AG04449 (cell line): ENCODE results near the gene ARID3A.

Source experiments
- CTCF ChIA-PET: fragments of 350-600 bp; formaldehyde crosslinking; extraction: SDS; loops from one replicate; lab custom pipeline; 2021; ENCODE audit warnings: antibody characterized with exemption; lab: Yijun Ruan, JAX
- POLR2A ChIA-PET: fragments of 400-600, 350-600 bp; formaldehyde crosslinking; extraction: SDS; loops from one replicate; lab custom pipeline; 2020; ENCODE audit warnings: antibody characterized with exemption, inconsistent platforms; lab: Yijun Ruan, JAX
- DNase-seq: peaks from one replicate; pipeline ENCODE4 v3.0.0-alpha.2; 2010; ENCODE audit warnings: low read depth, low spot score
- H3K4me3 ChIP-seq: 2 replicates; pipeline ENCODE4 v1.5.1; 2011; ENCODE audit warnings: low read depth, mild to moderate bottlenecking, control low read depth, low read length
- CTCF ChIP-seq: IDR thresholded peaks from one replicate; pipeline ENCODE4 v1.5.1; 2011; ENCODE audit warnings: mild to moderate bottlenecking, moderate library complexity, low read length, control low read depth, inconsistent platforms; ENCODE audit not compliant: insufficient read depth; ENCODE audit errors: missing control alignments

The ARID3A gene

GRCh38 chr19:966485-967088 lies 40.8 kb downstream of the ARID3A start:
- POLR2A ChIA-PET: no interaction called here
- no peak overlapping the region for H3K4me3 ChIP-seq
- no peak for DNase-seq
- CTCF ChIA-PET: interaction anchor here (7.1 kb wide), 1 partner anchor 16 kb away, joined by 37 read pairs; the partner anchor contains the start of gene WDR18
- TF ChIP-seq CTCF: no peak

- H3K4me3 ChIP-seq: no peak overlapping the region
- peak; percentile 55 for TF ChIP-seq CTCF
- ChIA-PET CTCF (interaction anchor here (0.7 to 4.9 kb wide), 11 partner anchors 9 to 221 kb away, joined by 3 to 42 read pairs (median 4); partner anchors contain the start of gene WDR18), POLR2A (interaction anchor here (0.6 kb wide), 1 partner anchor 9 kb away, joined by 5 read pairs; no protein-coding TSS in a partner anchor)
- DNase-seq: no peak
Measured at GRCh38 chr19:970695-971094, 44.9 kb downstream of the ARID3A start.

- no peak for TF ChIP-seq CTCF
- CTCF ChIA-PET: interaction anchor here (1.1 to 4.9 kb wide), 3 partner anchors 10 to 33 kb away, joined by 3 to 42 read pairs (median 7); partner anchors contain the start of gene WDR18
- DNase-seq: no peak
- no peak overlapping the region for H3K4me3 ChIP-seq
- POLR2A ChIA-PET: interaction anchor here (0.6 to 0.7 kb wide), 2 partner anchors 14 to 19 kb away, joined by 3 read pairs; no protein-coding TSS in a partner anchor
Measured at GRCh38 chr19:971795-972194, 46.0 kb downstream of the ARID3A start.

- no peak for TF ChIP-seq CTCF
- CTCF ChIA-PET: interaction anchor here (1.1 to 4.9 kb wide), 3 partner anchors 8 to 18 kb away, joined by 3 to 42 read pairs (median 4); partner anchors contain the start of gene WDR18
Measured at GRCh38 chr19:972281-972680, 46.4 kb downstream of the ARID3A start.

GRCh38 chr19:973726-974563 lies 48.1 kb downstream of the ARID3A start:
- no peak for DNase-seq
- ChIA-PET POLR2A (no interaction called here), CTCF (interaction anchor here (0.6 to 4.9 kb wide), 5 partner anchors 8 to 51 kb away, joined by 3 to 42 read pairs (median 3); partner anchors contain the start of gene WDR18)
- no peak for TF ChIP-seq CTCF
- no peak overlapping the region for H3K4me3 ChIP-seq

More at GRCh38 chr19:972281-972680, 46.4 kb downstream of the ARID3A start:
- DNase-seq: no peak
- POLR2A ChIA-PET: interaction anchor here (0.6 to 0.7 kb wide), 2 partner anchors 15 to 20 kb away, joined by 3 read pairs; no protein-coding TSS in a partner anchor
- H3K4me3 ChIP-seq: no peak overlapping the region
